Heart left ventricle (tissue), 13 donors: ENCODE data around the gene B3GAT3.

ENCODE experiments used
- POLR2A ChIP-seq, 2 donors: fragments of 450-650 bp; IDR thresholded peaks; one replicate each; pipeline ENCODE4 v1.6.1; 2017; ENCODE audit warnings: antibody characterized with exemption in 2 of 2, mild to moderate bottlenecking in 2 of 2, moderate library complexity in 2 of 2
- TF ChIP-seq, protein P1 (sequence below), 12 donors: fragments of 200-600 bp; sonication (generic) in 4 of 12; IDR thresholded peaks; one replicate each; pipeline versions ENCODE4 v1.5.0 to v1.8.0; 2018 to 2022; ENCODE audit warnings: antibody characterized with exemption in 12 of 12, mild to moderate bottlenecking in 5 of 12
- donor health status: ischemic (EF 13 %, LVEDD 7.1; RV severe dilation, severe dysfunction).
- donor health status: DM: no; HTN: yes; CAD: no.
- donor health status: DM: no; HTN: no; CAD: no.
- donor health status: ischemic (EF 25% LVEDD 6.9; RV normal size, moderate dysfunction).
- donor health status: ischemic (EF 25% LVEDD 5.7; RV mildly dilated, moderate dysfunction).
- donor health status: ischemic (EF 35%, LVEDD 5.7; RV mildly dilated, moderate dysfunction).
- donor health status: nonischemic (EF 11% LVEDD 7.7; RV severe dilation, severe dysfunction).
- donor health status: DM: yes; HTN: yes; CAD: no.
- donor health status: PGD.
- donor health status: ischemic (EF 29% LVEDD 5.4; RV normal size, mild dysfunction).
- donor health status: nonischemic (EF 23%, LVEDD 6.1; RV moderate dilation, normal function).

DNA sequence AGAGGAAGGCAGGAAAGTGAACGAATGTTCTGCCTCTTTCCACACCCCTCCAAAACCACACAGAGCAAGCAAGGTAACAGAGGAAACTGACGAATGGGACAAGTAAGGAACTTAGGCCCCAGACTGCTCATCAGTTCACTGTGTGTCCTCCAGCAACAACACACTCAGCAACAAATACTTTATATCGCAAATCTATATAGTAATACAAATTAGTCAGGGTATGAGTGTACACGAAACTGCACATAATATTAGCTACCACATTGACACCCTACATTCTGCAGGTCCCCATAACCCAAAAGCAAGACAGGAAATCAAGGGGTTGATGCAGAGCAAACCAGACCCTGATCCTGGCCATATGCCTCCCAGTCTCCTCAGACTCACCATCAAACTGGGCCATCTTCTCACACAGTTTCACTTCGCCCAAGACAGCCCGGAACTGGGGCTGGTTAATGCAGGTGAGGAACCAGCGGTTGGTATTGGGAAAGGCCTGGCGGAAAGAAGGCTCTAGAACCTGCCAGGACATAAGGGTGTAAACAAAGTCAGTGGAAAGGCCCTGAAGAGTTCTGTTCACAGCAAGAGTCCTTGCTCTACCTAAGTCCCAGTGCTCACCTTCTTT, 54.7 kb downstream of the B3GAT3 start:
- no peak for TF ChIP-seq POLR2A (IDR thresholded peaks at IDR 0.05)
- TF ChIP-seq, protein P1, sequence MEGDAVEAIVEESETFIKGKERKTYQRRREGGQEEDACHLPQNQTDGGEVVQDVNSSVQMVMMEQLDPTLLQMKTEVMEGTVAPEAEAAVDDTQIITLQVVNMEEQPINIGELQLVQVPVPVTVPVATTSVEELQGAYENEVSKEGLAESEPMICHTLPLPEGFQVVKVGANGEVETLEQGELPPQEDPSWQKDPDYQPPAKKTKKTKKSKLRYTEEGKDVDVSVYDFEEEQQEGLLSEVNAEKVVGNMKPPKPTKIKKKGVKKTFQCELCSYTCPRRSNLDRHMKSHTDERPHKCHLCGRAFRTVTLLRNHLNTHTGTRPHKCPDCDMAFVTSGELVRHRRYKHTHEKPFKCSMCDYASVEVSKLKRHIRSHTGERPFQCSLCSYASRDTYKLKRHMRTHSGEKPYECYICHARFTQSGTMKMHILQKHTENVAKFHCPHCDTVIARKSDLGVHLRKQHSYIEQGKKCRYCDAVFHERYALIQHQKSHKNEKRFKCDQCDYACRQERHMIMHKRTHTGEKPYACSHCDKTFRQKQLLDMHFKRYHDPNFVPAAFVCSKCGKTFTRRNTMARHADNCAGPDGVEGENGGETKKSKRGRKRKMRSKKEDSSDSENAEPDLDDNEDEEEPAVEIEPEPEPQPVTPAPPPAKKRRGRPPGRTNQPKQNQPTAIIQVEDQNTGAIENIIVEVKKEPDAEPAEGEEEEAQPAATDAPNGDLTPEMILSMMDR (IDR thresholded peaks at IDR 0.05): no peak
